Cerebellar cortex (tissue), 1 donor: Measurements from ENCODE around the gene KRT82.

Experiments used
- DNase-seq: peaks from one replicate; pipeline ENCODE4 v3.0.0-alpha.2; 2015; ENCODE audit warnings: low spot score

KRT82 gene

DNA sequence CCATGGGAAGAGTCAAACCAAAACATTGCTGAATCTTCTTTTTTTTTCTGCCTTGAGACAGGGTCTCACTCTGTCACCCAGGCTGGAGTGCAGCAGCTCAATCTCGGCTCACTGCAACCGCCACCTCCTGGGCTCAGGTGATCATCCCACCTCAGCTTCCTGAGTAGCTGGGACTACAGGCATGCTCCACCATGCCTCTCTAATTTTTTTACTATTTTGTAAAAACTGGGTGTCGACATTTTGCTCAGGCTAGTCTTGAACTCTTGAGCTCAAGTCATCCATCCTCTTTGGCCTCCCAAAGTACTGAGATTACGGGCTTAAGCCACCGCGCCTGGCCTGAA is 29.5 kb upstream of the KRT82 start:
- DNase-seq: no peak

DNA sequence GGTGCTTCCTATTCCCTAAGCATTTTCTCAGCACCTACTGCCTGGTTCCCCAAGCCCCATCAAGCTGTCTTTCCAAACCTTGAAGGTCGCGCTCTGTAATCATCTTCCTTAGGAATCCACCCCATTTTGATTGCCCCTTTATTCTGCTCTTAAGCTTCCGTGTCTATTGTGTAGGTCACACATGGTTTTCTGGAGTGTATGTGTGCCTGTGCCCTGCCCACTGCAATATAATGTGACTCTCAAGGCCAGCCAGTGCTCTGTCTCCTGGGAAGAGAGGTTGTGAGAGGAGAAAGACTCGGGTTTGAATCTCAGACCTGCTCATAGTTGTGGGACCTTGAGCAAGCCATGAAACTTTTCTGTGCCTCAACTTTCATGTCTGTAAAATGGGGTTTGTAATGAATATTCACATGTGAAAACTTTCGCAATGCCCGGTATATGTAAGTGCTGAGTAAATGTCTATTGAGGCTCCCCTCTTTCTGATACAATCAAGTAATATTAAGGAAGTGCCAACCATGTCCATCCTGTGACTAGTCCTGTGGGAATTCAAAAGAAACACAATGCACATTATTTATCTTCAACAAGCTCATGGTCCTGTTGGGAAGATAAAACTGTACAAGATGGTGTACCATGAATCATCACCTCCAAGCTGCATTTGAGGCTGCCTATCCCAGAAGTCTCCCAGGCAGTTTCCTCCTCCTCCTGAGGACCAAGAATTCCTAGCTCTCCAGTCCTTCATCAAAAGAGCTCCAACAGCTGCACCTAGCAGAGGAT is 28.8 kb upstream of the KRT82 start:
- DNase-seq: no peak

DNA sequence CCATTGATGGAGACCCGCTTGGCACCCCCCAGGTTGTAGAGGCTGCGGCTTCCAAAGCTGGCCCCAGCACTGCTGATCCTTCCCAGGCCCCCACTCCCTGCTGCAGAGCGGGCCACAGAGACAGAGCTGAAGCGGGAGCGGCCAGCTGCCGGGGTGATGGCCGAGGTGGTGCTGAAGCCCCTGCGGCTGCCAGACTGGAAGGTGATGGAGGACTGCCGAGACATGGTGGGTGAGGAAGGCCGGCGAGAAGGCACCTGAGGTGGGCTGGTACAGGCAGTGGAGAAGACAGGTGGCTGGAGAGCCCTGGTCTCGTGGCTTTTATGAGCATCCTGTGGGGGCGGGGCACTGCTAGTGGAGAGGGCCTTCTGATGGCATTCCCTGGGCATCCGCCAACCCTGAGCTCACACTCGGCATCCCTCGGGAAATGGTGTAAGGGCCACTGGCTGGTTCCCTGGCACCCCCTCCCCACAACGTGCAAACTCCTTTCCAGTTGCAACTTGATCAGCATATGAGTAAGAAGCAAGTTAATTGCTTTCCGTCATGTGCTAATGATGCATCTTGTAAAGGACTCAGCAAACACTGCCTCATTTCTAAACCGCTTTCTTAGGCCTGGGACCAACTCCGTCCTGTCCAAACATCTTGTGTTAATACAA is 28.1 kb upstream of the KRT82 start, which contains the start of gene KRT75:
Gene KRT75, minus strand, starts transcription at position 291 of the 653 bp plus-strand sequence. Its CDS starts 67 bp downstream, at position 224.
- DNase-seq: no peak

DNA sequence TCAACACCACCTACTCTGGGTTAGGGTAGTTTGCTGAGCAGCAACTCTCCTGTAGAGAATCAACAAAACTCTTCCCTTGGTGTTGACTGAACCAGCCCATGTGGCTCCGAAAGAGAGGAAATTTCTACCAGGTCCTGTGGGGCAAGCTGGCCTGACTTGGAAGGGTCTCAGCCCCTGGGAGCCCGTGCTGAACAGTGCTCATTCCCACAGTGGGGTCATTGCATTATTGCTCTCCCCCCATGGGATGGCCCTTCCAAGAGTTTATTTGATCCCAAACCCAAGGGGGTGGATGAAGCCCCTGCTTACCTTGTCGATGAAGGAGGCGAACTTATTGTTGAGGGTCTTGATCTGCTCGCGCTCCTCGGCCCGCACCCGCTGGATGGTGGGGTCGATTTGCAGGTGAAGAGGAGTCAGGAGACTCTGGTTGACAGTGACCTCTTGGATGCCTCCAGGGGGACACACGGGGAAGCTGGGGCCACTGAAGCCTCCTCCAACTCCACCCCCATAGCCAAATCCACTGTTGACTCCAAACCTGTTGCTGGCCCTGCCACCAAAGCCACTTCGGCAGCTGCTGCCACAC is 27.5 kb upstream of the KRT82 start:
- DNase-seq: no peak

DNA sequence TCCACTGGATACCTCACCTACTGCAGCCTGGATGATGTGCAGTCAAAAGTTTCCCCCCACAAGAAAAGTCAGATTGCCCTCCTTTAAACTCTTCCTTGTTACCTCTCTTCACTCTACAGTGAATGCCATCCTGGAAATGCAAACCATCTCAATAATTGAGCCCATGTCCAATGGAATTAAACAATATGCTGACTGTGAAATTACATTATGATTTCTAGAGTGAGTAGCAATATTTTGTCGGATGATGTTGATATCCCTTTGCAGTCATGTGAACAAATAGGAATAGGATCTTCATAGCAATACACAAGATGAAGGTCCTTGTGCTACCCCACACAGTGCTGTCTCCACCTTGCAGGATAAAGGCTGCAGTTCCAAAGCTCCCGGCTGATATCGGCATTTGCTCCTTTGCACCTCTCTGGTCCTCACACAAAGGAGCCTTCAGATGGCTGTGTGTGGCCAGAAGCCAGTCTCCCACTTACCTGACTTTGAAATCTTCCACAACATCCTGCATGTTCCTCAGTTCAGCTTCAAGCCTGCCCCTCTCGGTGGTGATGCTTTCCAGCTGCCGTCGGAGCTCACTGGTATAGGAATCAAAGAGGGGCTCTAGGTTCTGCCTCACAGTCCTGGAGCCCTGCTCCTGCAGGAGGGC is 26.5 kb upstream of the KRT82 start:
- no peak for DNase-seq

DNA sequence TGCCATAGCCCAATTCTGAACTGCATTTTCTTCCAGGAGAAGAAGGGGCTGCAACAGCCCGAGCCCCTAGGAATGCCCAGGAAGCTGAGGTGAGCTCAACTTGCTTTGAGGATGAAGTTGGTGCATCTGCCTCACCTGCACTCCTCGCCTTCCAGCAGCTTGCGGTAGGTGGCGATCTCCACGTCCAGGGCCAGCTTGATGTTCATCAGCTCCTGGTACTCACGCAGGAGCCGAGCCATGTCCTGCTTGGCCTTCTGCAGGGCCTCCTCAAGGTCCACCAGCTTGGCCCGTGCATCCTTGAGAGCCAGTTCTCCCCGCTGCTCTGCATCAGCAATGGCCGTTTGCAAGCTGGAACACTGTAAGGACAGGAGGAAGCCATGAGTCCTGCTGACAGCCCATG is 22.0 kb upstream of the KRT82 start:
- no peak for DNase-seq

DNA sequence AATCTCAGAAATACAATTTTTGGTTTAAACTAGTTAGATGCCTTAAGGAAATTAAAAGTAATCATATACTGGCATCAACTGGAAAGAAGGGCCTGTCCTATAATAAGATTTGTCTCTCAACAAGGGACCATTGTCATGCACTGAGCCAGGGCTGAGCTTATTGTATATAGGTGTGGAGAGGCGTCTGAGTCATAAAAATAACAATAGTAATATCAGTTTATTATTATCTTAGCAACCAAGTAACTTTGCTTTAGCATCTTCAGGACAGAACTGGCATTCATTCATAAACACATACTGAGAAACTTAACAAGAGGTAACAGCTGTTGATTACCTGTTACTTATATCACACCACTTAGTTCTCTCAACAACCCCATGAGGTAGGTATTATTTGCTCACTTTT is 20.9 kb upstream of the KRT82 start:
- no peak for DNase-seq

DNA sequence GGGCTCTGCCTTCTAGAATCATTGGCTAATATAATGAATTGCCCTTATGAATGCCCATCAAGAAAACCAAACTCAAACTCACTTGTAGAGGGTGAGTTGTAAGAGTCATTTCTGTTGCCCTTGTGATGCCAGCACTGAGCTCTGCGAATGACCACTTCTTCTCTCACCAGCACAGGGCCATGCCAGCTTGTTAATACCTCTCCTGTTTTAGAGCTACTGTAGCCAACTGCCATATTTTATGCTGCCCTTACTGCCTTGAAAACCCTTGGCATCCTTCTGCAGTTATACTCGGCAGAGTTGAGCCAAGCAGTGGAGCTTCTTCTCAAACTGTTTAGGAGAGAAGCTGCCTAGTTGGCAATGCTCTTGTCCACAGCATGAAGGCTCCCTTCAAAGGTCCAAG is 19.9 kb upstream of the KRT82 start:
- DNase-seq: no peak

DNA sequence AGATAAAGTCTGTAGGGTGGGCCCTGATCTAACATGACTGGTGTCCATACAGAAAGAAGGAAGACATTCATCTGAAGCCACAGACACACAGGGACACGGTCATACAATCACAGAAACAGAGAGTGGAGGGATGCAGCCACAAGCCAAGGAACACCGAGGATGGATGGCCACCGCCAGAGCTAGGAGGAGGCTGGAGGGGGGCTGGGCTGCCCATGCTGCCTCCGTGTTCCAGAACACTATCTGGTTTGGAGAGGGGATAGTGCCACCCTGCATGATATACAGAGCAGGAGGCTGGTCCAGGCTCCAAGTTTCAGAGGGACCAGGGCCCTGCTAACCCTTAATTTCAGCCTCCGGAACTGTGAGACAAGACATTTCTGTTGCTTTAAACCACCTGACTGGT is 19.3 kb upstream of the KRT82 start:
- DNase-seq: no peak

DNA sequence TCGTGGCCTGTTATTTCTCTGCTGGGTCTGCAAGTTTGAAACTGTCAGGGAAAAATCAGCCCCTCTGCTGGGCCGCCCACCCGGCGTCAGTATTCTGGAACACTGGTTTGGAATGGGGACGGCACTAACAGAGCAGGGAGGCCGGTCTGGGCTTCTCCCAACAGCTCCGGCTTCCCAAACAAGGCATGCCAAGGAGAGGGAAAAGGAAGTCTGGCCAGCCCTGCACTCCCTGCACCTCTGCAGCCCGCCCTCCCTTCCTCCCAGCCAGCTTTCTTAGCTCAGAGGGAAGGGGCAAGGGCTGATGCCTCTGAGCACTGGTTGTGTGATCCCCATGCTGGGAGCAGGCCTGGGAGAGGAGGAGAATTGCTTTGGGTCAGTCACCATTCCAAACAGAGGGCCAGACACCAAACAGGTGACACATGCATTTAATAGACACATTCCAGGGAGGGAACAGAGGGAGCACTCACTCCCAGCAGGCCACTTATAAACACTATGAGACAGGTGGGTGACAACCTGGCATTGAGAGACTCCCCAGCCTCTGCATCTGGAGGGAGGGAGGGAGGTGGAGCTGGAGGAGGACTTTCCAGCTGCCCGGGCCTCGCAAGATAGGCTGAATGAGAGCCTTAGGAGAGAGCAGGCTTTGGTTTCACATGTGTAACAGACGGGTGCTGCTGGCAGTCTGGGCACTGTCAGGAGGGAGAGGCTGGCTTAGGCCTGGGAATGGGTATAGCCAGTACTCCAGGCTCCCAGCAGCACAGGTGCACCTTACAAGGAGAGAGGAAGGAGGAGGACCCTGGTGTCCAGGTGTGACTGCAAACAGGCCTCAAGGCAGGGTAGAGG is 17.7 kb upstream of the KRT82 start:
- DNase-seq: no peak

DNA sequence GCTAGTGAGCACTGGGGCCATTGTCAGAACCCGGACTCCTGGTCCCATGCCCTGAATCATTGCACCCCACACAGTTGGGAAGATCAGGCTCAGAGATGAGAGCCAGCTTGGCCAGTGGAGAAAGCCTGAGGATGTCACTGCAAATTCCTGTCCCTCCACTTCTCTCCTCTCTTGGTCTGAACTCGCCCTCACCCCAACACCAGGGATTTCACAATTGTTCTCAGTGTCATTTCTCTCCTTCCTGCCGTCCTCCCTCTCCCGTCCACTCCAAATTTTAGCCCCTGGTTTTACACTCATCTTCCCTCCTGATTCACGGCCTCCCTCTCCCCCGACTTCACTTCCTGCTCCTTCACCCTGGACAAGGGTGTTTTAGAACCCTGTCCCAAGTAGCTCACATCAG is 16.9 kb upstream of the KRT82 start:
- no peak for DNase-seq

DNA sequence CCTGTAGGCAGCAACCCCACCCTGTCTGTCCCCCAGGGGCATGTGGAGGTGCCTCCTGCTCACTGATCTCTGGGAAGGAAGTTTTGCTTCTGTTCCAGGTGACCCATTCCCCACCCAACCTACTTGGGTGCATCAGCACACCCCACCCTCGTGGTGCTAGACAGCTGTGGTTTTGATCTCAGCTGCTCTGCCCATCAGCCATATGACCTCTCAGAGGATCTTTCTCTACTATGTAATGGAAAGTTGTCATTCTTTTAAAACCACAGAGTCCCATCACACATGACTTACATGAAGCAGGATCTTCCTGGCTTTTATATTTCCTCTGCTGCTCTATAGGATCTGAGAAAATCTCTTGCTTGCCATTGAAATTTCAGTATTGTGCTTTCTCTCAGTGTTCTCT is 13.5 kb upstream of the KRT82 start:
- DNase-seq: no peak

DNA sequence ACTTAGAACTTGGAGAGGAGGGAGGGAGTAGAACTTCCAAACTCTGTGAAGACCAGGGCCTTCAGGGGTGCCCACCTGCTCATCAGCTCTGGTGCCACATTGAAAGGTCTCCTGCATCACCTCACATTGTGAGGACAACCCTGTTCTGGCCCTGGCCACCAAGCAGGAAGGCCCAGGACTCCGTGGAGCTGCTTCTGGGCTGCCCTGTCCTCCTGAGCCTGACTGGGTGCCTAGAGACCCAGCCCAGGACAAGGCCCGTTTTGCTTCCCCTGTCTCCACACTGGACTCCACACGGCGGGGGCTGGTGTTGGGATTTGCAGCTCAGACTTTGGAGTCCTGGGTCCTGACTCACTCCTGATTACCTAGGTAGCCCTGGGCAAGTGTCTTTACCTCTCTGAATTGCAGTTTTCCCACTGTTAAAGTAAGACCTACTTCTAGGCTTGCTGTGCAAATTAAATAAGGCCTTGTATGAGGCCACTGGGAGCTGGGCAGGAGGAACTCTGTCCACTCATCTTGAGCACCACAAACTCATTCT is 12.5 kb upstream of the KRT82 start:
- DNase-seq: no peak

DNA sequence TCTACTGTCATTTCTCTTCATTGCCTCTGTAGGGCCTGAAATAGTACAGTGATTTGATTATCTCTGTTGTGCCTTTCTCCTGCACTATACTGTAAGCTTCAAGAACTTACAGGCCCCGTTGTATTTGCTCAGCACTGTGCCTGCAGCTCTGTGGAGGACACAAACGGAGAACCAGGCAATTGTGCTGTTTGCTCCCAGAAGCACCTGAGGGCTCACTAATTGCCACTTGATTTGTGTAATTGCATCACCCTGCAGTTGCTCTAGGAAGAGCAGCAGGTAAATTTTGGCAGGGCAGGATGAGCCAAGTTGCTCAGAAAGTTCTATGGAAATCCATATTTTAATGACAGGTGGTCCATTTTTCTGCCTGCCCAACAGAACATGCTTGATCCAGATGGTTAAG is 11.6 kb upstream of the KRT82 start:
- no peak for DNase-seq

DNA sequence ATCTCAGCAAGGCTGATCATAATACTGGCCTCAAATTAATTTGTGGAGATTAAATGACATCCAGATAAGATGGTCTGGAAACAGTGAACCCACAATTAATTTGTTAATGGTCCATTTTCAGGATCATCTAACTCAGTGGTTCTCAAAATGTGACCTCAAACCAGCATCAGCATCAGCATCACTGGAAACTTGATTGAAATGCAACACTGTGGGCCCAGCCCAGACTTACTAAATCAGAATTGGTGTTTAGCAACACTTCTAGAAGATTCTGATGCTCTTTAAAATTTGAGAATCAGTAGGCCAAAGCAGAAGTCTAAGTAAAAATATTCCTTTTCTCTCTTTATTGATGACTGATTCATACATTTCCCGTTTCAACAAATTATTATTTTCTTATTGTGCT is 10.7 kb upstream of the KRT82 start:
- no peak for DNase-seq

DNA sequence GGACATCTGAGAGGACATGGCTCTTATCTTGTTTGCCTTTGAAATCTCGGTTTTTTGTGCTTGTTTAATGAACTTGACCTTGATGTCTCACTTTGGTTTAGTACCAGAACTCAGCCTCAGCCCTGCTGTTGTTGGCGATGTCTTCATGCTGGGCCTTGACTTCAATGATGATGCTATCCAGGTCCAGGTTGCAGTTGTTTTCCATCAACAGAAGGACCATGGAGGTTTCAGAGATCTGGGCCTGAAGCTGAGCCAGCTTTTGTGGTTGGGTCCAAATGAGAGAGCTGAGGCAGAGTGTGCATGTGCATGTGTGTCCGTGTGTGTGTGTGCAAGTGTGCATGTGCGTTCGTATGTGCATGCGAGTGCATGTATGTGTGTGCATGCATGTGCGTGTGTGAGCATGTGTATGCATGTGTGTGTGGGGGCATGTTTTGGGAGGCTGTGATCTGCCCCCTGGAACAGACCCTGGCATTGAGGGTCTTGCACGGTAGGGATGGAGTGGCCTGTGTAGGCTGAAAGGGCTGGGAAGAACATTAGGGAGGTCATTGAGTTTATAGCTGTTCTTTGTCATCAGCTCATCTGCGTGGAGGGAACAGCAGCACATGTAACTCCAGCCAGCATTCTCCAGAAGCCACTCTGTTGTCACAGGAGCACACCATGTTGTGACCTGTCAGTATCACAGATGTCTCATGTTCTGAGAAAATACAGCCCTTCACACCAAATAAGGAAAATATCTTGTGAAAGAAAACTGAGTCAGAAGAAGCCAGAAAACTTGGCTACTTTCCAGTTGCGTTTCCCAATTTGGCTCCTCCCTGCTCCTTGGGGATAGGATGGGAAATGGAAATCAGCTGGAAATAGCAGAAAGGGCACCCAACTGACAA is 10.0 kb upstream of the KRT82 start:
- DNase-seq: no peak

DNA sequence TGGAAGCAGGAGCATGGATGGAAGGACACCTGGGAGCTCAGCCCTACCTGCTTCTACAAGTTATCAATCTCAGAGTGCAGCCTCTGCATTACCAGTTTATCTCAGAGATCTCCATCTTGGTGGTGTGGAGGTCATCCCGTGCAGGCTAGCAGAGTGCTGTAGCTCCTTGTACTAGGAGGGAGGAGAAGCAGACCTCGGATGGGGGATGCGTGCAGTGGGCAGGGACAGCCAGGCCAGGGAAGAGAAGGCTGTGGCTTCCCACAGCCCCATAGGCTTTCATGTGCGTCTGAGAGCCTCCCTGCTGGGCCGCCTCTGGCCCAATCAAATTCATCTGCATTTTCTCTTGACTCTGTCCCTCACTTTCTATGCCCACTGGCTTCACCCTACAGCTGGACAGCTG is 8.8 kb upstream of the KRT82 start:
- DNase-seq: no peak

DNA sequence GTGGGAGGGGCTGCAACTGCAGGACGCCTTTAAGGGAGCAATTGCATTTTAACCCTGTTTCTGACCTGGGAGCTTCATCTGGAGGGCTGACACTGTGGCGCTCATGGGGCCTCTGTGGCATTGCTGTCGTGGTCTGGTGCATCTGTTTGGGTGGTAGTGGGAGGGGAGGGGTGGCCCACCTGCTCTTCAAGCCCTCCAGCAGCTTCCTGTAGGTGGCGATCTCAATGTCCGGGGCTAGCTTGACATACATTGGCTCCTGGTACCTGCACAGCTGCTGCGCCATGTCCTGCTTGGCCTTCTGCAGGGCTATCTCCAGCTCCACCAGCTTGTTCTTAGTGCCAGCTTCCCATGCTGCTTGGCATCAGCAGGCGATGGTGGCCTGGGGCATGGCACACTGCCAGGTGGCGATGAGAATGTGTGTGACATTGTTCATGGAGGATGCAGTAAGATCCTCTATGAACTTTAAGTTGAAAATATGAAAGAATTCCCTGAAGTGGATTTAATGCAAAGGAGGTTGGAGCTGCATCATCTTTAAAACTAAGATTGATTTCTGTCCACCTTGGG is 7.7 kb upstream of the KRT82 start:
- DNase-seq: no peak

DNA sequence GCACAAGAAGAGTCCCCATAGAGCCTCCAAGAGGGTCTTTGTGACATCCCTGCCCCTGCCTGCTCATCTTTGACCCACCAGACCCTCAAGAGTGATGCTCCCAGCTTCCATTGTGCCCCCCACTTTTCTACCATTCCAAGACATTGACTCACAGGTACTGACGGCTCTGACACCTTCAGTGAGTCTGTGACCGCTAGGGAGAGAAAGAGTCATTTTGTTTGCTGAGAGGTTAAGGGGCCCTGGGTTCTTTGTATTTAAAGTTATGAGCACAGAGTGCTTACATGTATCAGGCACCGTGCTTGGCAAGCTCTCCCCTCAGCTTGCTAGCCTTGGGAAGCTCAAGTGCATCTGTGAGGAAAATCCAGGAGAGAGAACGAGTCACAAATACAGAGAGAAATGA is 7.1 kb upstream of the KRT82 start:
- no peak for DNase-seq

DNA sequence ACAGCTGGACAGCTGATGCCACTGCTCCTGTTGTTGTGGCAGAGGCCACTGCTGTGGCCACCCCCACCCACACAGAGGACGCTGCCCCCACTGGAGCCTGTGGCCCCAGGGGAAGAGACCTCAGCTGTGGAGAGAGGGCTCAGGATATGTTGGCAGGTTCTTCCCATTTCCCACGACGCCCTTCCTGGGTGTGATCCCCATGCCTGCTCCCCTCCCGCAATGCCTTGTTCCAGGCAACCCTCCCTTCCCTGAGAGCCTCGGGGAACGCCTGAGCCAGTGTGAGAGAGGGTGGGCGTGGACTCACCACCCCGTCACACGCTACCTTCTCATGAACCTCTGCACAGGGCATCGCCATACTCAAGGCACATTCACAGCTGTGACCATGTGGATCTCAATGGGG is 5.7 kb upstream of the KRT82 start:
- no peak for DNase-seq
